Skeletal muscle satellite cell (primary cell): ENCODE results near the gene CDCP2.

Source experiments
- H3K27me3 ChIP-seq: 2 replicates; pipeline ENCODE4 v1.7.0; 2013; ENCODE audit warnings: low read length; ENCODE audit not compliant: control insufficient read depth, insufficient read depth
- H3K36me3 ChIP-seq: 2 replicates; pipeline ENCODE4 v1.7.0; 2013; ENCODE audit warnings: mild to moderate bottlenecking, control low read depth, low read length; ENCODE audit not compliant: insufficient read depth
- H3K4me1 ChIP-seq: 2 replicates; pipeline ENCODE4 v1.7.0; 2013; ENCODE audit warnings: low read length; ENCODE audit not compliant: control insufficient read depth, insufficient read depth
- H3K4me2 ChIP-seq: 2 replicates; pipeline ENCODE4 v1.7.0; 2013; ENCODE audit warnings: mild to moderate bottlenecking, low read length
- H3K4me3 ChIP-seq: 2 replicates; pipeline ENCODE4 v1.7.0; 2013; ENCODE audit warnings: low read length
- H3K9ac ChIP-seq: 2 replicates; pipeline ENCODE4 v1.7.0; 2013; ENCODE audit warnings: mild to moderate bottlenecking, low read depth, low read length, moderate library complexity
- H3K9me3 ChIP-seq: replicated peaks from 2 replicates; pipeline ENCODE4 v1.7.0; 2013; ENCODE audit warnings: mild to moderate bottlenecking, control low read depth, low read length

CDCP2 gene

DNA sequence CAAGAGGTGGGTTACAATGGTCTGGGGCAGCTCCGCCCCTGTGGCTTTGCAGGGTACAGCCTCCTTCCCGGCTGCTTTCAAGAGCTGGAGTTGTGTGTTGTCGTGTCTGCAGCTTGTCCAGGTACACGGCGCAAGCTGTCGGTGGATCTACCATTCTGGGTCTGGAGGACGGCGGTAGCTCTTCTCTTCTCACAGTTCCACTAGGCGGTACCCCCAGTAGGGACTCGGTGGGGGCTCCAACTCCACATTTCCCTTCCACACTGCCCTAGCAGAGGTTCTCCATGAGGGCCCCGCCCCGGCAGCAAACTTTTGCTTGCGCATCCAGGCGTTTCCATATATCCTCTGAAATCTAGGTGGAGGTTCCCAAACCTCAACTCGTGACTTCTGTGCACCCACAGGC, 12.3 kb upstream of the CDCP2 start:
- Histone ChIP-seq H3K36me3 (no peaks in the 10 kb centered on the region), H3K9ac (no peak overlapping the region), H3K4me2 (no peak overlapping the region), H3K4me3 (no peak overlapping the region), H3K27me3 (peaks cover 8% of the 10 kb centered on the region), H3K4me1 (peaks cover 8% of the 10 kb centered on the region), H3K9me3 (no peaks in the 10 kb centered on the region)

DNA sequence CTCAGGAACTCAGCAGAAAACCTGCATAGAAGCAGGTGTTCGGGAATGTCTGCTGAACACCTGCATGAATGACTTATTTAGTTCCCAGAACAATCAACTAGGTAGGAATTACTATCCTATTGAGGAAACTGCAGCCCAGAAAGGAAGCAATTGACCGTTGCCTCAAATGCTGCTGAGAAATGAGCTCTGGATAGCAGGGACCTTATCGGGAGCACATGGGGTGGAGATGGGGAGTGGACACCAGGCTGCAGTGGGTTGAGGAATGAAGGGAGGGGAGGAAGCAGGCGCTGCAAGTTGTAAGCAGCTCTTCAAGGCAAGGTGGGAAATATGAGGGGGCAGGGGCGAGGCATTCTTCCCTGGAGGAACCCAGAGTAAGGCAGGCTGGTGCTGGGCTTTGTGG, 10.8 kb upstream of the CDCP2 start:
- H3K4me2 ChIP-seq: no peak overlapping the region
- H3K9me3 ChIP-seq: no peaks in the 10 kb centered on the region
- peaks cover 8% of the 10 kb centered on the region for H3K27me3 ChIP-seq
- H3K36me3 ChIP-seq: no peaks in the 10 kb centered on the region
- no peak overlapping the region for H3K9ac ChIP-seq
- H3K4me1 ChIP-seq: peaks cover 8% of the 10 kb centered on the region
- H3K4me3 ChIP-seq: no peak overlapping the region

DNA sequence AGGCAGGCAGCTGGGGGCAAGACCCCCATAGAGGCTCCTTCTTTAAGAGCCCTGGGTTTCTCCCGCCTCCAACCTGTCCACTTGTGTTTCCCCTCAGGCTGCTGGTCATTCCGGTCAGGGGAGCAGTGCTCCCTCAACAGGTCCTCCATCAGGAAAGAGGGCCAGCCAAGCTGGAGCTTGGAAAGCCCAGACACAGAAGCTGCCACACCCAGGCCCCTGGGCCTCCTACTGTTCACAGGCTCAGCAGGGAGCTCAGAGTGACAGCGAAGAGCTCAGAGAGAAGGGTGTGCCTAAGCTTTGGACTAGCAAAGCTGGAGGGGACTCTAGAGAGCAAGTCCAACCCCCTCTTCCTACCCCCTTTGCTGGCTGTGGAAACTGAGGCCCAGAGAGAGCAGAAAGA, 10.3 kb upstream of the CDCP2 start:
- H3K9me3 ChIP-seq: no peaks in the 10 kb centered on the region
- no peak overlapping the region for H3K4me3 ChIP-seq
- no peak overlapping the region for H3K9ac ChIP-seq
- no peaks in the 10 kb centered on the region for H3K36me3 ChIP-seq
- peaks cover 12% of the 10 kb centered on the region for H3K4me1 ChIP-seq
- peaks cover 8% of the 10 kb centered on the region for H3K27me3 ChIP-seq
- no peak overlapping the region for H3K4me2 ChIP-seq

DNA sequence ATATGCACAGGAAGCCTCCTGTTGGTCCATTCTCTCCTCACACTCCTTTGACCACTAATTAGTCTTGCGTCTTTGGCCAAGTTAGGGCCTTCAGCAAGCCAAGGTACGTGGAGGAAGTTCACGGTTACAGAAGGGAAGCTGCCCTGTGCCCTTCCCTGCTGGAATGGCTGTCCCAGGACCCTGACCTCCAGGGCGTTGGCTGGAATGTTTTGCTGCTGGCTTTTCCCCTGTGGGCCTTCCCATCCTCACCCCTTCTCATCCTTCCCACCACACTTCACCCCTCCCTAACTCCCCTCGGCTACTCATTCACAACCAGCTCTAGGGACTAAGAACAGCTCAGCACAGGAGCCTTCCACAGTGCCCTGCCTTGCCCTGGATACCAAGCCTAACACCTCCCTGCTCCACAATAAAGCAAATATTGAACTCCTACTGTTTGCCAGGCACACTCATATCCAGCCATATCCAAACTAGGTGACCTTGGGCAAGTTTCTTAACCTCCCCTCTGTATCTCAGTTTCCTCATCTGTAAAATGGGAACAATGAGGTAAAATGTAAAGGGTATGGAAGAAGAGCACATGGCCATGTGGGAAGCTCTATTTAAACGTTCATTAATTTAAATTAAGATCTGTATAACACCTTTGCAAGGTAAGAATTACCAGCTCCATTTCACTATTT, 8.8 kb upstream of the CDCP2 start:
- Histone ChIP-seq H3K9me3 (no peaks in the 10 kb centered on the region), H3K4me3 (no peak overlapping the region), H3K27me3 (peaks cover 8% of the 10 kb centered on the region), H3K4me2 (no peak overlapping the region), H3K36me3 (no peaks in the 10 kb centered on the region), H3K9ac (no peak overlapping the region), H3K4me1 (peaks cover 10% of the 10 kb centered on the region)

DNA sequence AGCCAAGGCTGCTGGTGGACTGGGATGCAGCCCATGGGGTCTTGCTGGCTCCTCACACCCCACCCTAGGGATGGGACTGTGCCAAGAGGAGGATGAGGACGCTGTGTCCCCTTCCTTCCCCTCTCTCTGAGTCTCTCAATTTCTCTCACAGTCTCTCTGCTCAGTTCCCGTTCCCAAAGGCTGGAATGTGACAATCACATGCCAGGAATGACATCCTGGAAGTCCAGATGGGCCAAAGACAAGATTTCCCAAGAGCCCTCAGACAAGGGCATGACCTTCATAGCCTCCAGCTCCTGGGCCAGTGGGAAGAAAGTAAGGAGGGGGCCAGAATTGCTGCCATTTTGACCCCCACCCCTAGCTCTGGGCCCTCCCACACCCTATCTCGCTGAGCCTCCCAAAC, 7.6 kb upstream of the CDCP2 start:
- peaks cover 10% of the 10 kb centered on the region for H3K4me1 ChIP-seq
- H3K36me3 ChIP-seq: no peaks in the 10 kb centered on the region
- no peak overlapping the region for H3K4me2 ChIP-seq
- no peaks in the 10 kb centered on the region for H3K9me3 ChIP-seq
- H3K27me3 ChIP-seq: peaks cover 8% of the 10 kb centered on the region
- H3K9ac ChIP-seq: no peak overlapping the region
- H3K4me3 ChIP-seq: no peak overlapping the region

DNA sequence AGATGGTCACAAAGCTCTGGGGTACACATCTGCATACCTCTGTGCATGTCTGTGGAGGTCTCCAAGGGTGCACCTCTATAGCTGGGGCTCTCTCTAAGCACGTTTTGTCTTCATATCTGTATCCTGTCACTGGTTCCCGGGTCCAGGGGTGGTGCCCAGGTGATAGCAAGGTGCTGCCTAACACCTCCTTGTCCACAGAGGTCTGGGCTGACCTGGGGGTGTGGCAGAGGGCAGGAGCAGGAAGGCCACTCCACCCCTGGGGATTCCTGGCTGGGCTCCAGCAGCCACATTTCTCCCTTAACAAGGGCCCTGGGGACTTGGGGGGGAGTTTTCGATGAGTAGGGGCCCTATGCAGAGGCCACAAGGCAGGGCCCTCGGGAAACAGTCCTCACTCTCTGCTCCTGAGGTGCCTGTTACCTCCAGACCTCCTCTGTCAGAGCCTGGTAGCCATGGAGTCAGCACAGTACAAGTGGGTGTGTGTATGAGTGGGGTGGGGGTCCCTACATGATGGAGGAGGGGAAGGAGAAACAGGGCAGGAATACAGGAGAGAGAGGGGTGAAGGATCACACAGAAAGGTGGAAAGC, 7.0 kb upstream of the CDCP2 start:
- no peaks in the 10 kb centered on the region for H3K9me3 ChIP-seq
- no peak overlapping the region for H3K9ac ChIP-seq
- peaks cover 10% of the 10 kb centered on the region for H3K4me1 ChIP-seq
- H3K4me2 ChIP-seq: no peak overlapping the region
- H3K4me3 ChIP-seq: no peak overlapping the region
- H3K36me3 ChIP-seq: no peaks in the 10 kb centered on the region
- peaks cover 8% of the 10 kb centered on the region for H3K27me3 ChIP-seq

DNA sequence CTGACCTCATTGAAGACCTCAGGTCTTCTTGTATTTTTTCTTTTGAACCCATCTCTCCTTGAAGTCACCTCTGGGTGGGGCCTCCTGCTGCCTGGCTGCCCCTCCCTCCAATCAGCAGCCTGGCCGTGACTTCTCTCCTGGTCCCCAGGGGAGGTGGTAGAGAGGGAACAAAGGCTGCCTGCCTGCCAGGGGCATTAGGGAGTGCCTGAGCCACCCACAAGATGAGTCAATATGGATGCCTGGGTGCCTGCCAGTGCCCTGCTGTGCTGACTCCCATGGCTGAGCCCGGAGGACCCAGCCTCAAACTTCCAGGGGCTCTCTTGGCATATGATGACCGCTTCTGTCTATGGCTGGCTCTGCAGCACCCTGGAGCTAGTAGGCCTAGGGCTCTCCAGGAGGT, 5.3 kb upstream of the CDCP2 start:
- no peaks in the 10 kb centered on the region for H3K9me3 ChIP-seq
- peaks cover 8% of the 10 kb centered on the region for H3K27me3 ChIP-seq
- no peak overlapping the region for H3K4me3 ChIP-seq
- H3K36me3 ChIP-seq: no peaks in the 10 kb centered on the region
- H3K4me1 ChIP-seq: peaks cover 20% of the 10 kb centered on the region
- H3K4me2 ChIP-seq: no peak overlapping the region
- no peak overlapping the region for H3K9ac ChIP-seq

DNA sequence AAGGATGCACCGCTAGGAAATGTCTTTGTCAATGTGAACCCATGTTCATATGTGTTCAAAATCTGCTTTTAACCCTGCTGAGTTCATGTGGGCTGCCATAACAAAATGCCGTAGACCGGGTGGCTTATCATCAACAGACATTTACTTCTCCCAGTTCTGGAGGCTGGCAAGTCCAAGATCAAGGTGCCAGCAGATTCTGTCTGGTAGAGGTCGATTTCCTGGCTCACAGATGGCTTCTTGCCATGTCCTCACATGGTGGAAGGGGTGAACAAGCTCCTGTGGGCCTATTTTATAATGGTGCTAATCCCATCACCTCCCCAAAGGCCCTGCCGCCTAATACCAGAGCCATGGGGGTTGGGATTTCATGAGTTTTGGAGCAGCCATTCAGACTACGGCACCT, 4.6 kb upstream of the CDCP2 start:
- H3K4me1 ChIP-seq: peaks cover 21% of the 10 kb centered on the region
- H3K36me3 ChIP-seq: no peaks in the 10 kb centered on the region
- H3K4me3 ChIP-seq: no peak overlapping the region
- peaks cover 8% of the 10 kb centered on the region for H3K27me3 ChIP-seq
- no peak overlapping the region for H3K9ac ChIP-seq
- H3K4me2 ChIP-seq: no peak overlapping the region
- H3K9me3 ChIP-seq: no peaks in the 10 kb centered on the region

DNA sequence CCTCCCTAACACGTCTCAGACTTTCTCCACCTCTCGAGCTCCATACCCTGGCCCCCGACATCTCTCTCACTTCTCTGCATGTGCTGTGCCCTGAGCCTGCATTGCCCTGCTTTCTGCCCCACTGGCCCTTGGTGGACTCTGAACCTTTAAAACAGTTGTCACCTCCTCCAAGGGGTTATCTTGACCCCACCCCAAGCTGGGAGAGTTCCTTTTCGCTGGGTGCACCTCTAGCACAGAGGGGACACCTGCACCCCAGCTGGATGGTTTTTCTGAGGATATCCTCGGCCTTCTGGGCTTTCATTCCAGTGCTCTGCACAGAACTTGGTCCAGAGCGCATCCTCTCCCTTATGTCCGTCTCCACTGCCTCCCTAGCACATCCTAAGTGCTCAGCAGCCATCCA, 4.2 kb upstream of the CDCP2 start:
- Histone ChIP-seq H3K9ac (no peak overlapping the region), H3K4me3 (no peak overlapping the region), H3K9me3 (no peaks in the 10 kb centered on the region), H3K36me3 (no peaks in the 10 kb centered on the region), H3K4me2 (no peak overlapping the region), H3K4me1 (peaks cover 21% of the 10 kb centered on the region), H3K27me3 (peaks cover 8% of the 10 kb centered on the region)

DNA sequence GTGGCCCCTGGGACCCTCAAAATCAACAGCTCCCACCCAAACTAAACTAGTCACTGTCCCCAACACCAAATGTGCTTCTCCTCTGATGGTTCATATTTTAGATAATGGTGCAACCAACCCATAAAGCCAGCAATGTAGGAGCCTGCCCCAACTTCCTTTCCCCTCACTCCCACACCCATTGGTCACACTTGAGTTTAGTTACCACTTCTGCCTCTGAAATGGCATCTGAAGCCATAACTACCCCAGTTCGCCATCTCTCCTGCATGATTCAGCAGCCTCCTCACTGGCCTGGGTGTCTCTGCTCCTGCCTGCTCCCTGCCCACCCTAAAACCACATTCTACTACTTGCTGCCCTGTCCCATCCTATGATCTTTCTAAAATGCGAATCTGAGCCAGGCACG, 3.4 kb upstream of the CDCP2 start:
- no peaks in the 10 kb centered on the region for H3K36me3 ChIP-seq
- H3K4me3 ChIP-seq: no peak overlapping the region
- H3K9ac ChIP-seq: no peak overlapping the region
- H3K4me1 ChIP-seq: peaks cover 21% of the 10 kb centered on the region
- no peak overlapping the region for H3K4me2 ChIP-seq
- peaks cover under 1% of the 10 kb centered on the region for H3K27me3 ChIP-seq
- no peaks in the 10 kb centered on the region for H3K9me3 ChIP-seq

DNA sequence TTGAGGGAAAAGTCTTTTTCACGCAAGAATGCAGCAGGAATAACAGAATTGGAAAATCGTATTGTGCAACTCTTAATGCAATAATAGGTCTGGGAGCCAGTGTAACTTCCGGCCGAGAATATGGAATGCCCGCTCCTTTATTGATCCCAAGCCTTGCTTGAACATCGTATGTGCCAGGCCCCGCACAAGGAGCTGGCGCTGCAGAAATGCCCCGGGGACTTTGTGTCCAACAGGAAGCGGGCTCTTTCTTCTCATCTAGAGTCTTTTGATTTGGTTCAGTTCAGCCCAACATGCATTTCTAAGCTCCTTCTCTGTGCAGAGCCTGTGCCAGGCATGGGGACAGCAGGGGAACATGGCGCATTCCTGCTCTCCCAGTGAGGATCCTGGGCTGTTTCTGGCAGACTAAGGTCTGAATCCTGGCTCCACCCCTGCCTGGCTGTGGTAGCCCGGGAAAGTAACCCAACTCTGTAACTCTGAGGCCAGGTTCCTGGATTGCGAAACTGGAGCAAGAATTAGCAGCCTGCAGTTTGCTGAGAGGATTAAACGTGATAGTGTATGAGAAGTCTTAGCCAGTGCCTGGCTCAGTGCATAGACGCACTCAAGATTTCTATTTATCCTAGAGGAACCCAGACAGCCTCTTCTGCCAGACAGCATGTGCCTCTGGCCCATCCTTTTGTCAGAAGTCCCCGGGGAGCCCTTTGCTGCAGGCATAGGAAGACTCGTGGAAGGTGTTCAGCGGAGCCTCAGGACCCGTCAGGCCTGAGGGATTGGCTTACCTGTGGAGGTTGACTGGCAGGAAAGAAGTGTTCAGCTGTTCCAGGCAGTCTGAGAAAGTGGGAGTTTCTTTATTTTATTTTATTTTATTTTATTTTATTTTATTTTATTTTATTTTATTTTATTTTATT, 987 bp upstream of the CDCP2 start:
- Histone ChIP-seq H3K27me3 (no peaks in the 10 kb centered on the region), H3K9ac (no peak overlapping the region), H3K36me3 (no peaks in the 10 kb centered on the region), H3K4me2 (peak overlapping the region; percentile 47), H3K4me1 (peaks cover 21% of the 10 kb centered on the region), H3K4me3 (no peak overlapping the region), H3K9me3 (no peaks in the 10 kb centered on the region)
